Fibroblast of skin of back (primary cell): ENCODE data around the gene NPHP3. TPM values are rescaled to one million over a fixed set of nuclear protein-coding genes. Genes with fewer than 3 reads are reported as not detected.
"Not testable (repeated sequence)": the region's sequence is repeated elsewhere in the genome, so short reads cannot be mapped to it uniquely, and the experiment has no call there.

Source experiments
- DNase-seq: peaks from one replicate; pipeline ENCODE4 v3.0.0-alpha.2; 2013
- polyA plus RNA-seq, 2 experiments: library from polyadenylated mRNA; unstranded; fragments of 120-200 nt; gene quantifications; one replicate each; pipeline ENCODE4 v1.2.1, GENCODE V29; 2013; ENCODE audit not compliant: insufficient read length in 2 of 2

The NPHP3 gene
- 25.5 TPM for polyA plus RNA-seq (2013, experiment 1 of 2; ENCODE audit: insufficient read length)
- polyA plus RNA-seq (2013, experiment 2 of 2; ENCODE audit: insufficient read length) = 31.6 TPM

- peak; percentile 95 for DNase-seq
These were observed at the start of gene NPHP3 for GRCh38 chr3:132722165-132723023. Gene NPHP3, minus strand, starts transcription at chr3:132722409. Its CDS starts 54 bp downstream, at chr3:132722355.

GRCh38 chr3:132758740-132759139 lies 36.5 kb upstream of the NPHP3 start:
- no peak for DNase-seq

DNA sequence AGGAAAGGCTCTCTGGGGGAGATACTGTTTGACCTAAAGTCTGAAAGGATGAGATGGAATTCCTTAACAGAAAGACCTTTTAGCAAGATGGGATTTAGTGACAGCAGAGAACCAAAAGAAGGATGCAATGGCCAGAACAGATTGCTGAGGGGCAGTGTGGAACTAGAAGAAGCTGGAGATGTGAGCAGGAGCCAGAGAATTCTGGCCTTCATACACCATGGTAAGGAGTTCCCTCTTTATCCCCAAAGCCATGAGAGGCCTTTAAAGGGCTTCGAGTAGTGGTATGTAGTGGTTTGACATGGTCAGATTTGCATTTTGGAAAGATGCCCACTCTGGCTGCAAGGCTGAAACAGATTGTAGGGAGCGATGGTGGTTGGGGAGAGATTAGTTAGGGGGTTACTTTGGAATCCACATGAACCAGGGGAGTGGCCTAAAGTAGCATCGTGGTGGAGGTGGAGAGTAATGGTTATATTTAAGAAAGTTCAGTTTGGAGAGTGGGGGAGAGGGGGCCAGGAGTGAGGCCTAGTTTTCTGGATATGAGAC lies 34.0 kb upstream of the NPHP3 start:
- DNase-seq = no peak

DNA sequence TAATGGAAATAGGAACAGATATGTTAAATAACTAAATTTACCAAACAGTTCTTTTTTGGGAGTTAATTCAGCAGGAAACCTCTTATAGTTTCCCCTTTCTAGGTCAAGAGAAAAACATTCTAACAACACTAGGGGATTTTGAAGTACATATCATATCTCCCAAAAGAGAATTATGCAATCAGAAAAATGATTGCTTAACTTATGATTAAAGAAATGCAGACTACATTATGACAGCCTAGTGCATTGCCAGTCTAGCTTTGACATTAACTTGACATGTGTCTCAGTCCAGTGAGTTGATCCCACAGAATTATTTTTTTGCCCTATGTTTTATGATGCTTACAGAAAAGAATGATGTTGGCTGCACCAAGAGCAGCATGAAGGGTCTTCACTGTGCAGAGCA lies 31.7 kb upstream of the NPHP3 start:
- no peak for DNase-seq

- peak; percentile 71 for DNase-seq
These were observed 27.6 kb upstream of the NPHP3 start for GRCh38 chr3:132749786-132750185.

DNA sequence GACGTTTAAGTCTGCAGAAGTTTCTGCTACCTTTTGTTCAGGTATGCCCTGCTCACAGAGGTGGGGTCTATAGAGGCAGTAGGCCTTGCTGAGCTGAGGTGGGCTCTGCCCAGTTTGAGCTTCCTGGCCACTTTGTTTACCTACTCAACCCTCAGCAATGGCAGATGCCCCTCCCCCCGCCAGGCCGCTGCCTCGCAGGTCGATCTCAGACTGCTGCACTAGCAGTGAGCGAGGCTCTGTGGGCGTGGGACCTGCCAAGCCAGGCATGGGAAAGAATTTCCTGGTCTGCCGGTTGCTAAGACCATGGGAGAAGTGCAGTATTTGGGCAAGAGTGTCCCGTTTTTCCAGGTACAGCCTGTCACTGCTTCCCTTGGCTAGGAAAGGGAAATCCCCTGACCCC lies 24.5 kb upstream of the NPHP3 start:
- DNase-seq = not testable (repeated sequence)

- no peak for DNase-seq
These were observed 16.1 kb upstream of the NPHP3 start for GRCh38 chr3:132738314-132738713.

DNA sequence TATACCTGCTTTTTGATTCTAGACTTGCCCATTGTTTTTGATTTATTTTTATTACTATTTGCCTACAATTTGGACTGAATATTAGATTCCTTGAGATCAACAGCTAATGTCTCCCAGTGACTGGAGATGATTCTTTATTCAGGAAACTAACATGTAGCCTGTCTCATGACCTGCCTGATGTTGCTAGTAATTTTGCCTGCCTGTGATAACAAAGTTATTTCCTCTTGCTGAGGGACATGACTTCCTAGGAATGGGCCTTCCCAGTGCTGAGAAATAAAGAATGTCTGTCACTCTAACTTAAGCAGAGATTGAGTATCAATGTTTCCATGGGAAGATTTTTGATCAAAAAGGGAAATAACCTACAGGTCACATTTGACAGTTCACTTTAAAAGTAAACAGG lies 13.4 kb upstream of the NPHP3 start:
- DNase-seq = no peak

DNA sequence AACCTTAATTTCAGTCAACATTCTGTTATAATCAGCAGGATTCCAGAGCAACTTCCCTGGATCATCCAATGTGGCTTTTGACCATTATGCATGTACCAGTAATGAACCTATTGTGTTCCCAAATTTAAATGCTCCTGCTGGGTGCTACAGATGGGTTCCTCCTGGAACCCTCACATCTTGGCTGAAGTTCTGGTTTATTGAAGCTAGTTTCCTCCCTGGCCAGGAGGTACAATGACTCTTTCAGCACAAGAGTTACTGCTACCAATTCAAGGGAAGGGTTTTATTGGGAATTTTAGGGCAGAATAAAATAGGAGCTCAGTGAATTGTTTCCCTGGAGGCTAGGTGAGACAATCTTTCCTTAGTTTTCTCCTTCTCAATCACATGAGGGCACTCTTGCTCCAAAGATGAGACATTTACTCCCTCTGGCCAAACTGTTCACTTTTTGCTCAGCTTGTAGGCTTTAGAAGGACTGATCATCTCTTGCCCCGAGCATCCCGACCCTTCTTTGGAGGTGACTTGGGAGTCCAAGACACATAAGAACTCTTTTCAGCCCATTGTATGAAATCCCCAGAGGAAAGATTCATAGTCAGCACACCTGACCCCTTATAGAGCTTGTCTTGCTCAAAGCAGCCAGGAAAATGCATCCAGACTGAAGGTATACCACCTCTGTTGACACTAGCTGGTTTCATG lies 8.8 kb upstream of the NPHP3 start:
- DNase-seq = peak; percentile 64

DNA sequence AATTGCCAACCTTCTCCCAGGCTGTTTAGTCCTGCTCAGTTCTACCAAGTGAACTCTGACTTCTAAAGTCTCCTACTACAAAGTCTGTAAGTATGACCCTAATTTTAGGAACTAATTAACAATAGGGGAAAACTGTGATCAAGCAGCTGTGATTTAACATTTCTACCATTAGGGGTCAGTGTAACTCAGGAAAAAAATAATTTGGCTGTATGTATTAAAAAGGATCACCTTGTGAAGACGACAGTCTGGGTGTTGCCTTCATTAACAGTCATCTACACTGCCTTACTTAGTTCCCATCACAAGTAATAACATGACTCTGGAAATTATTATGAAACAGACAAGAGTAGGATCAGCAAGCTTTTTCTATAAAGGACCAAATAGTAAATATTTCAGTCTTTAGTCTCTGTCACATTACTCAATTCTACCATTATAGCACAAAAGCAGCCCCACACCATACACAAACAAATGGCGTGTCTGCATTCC lies 4.2 kb upstream of the NPHP3 start:
- peak; percentile 36 for DNase-seq

- DNase-seq = peak; percentile 27
These were observed 1.1 kb upstream of the NPHP3 start for GRCh38 chr3:132723024-132723950.

GRCh38 chr3:132721479-132722164 lies 587 bp downstream of the NPHP3 start:
- DNase-seq = peak; percentile 64

GRCh38 chr3:132720228-132720627 lies 2.0 kb downstream of the NPHP3 start:
- no peak for DNase-seq

GRCh38 chr3:132716372-132716771 lies 5.8 kb downstream of the NPHP3 start:
- DNase-seq = no peak

GRCh38 chr3:132713977-132714727 lies 8.1 kb downstream of the NPHP3 start:
- DNase-seq = no peak

- DNase-seq = no peak
These were observed 11.9 kb downstream of the NPHP3 start for GRCh38 chr3:132710311-132710710.

- DNase-seq = peak; percentile 4
These were observed 12.4 kb downstream of the NPHP3 start for GRCh38 chr3:132709761-132710160.

DNA sequence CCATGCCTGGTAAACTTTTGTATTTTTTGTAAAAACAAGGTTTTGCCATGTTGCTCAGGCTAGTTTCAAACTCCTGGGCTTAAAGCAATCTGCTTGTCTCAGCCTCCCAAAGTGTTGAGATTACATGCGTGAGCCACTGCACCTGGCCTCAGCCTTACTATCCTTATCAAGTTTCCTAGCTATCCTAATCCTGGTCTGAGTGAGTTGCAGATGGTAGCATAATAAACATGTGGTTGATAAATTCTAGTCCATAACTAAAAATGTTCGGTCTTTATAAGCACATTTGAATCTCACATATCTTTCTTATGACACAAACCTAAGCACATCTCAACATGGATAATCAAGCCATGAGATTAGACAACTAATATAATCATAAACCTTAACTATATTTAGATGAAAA lies 18.5 kb downstream of the NPHP3 start:
- DNase-seq = no peak

DNA sequence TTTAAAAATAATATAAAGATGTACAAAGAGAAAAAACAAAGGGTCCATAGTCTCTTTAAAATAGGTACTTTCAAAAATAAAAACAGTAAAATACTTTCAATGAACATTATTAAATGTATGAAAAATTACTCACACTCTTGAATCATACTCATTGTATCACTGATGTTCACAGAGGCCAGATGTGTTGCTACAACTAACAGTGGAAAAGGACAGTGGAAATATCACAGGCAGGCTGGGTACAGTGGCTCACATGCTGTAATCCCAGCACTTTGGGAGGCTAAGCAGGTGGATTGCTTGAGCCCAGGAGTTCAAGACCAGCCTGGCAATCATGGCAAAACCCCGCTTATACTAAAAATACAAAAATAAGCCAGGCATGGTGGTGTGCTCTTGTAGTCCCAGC lies 26.8 kb downstream of the NPHP3 start:
- no peak for DNase-seq

GRCh38 chr3:132694991-132695390 lies 27.2 kb downstream of the NPHP3 start:
- no peak for DNase-seq

DNA sequence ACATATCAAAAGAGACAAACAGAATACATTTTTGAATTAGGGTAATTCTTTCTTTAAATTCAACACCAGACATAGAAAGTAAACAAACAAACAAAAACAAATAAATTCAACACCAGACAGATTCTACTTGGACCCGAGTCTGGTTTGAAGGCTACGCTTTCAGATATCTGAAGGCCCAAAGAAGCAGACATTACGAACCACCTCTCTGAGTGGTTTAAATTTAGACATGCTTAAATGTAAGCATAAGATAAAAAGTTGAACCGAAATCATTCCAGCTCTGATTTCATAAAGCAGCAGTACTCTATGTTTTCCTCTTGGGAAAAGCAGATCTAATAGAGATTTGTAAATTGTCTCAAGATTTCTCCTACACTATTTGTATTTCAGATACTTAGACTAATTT lies 32.2 kb downstream of the NPHP3 start:
- no peak for DNase-seq
